NT2/D1 (cell line): ENCODE results near the gene PRKG2.

Experiments
- SUZ12 ChIP-seq: IDR thresholded peaks from 2 replicates; pipeline ENCODE4 v1.6.1; 2011; ENCODE audit not compliant: insufficient read length, insufficient read depth; ENCODE audit errors: extremely low read depth
- YY1 ChIP-seq: IDR thresholded peaks from 2 replicates; pipeline ENCODE4 v1.6.1; 2011; ENCODE audit not compliant: insufficient read length, insufficient read depth
- ZNF274 ChIP-seq: IDR thresholded peaks from 2 replicates; pipeline ENCODE4 v1.6.1; 2011; ENCODE audit warnings: mild to moderate bottlenecking, low read depth, low read length

- TF ChIP-seq ZNF274 (no peak), YY1 (no peak), SUZ12 (no peak)
Measured at GRCh38 chr4:81255524-81255923, 40.5 kb upstream of the PRKG2 start.
